Measurements from ENCODE around the gene AQP12B.

DNA sequence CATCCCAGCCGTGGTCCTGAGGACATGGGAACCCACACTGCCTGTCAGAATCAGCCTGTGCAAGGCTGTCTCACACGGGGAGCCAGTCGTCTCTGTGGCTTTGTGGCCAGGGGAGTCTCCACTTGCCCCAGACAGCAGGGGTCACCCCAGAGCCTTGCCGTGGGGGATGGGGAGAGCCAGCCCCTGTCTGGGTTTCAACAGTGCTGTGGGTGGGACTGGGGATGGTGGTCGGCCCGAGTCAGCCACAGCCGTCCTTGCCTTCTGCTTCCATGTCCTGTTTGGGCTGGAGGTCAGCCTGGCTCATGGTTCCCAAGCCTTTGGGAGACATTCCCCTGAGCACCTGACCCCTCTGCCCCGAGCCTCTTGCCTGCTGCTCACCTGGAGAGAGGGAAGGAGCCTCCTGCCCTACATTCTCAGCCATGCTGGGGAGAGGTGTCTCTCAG, 37.8 kb downstream of the AQP12B start:
- TF ChIP-seq, protein P1, sequence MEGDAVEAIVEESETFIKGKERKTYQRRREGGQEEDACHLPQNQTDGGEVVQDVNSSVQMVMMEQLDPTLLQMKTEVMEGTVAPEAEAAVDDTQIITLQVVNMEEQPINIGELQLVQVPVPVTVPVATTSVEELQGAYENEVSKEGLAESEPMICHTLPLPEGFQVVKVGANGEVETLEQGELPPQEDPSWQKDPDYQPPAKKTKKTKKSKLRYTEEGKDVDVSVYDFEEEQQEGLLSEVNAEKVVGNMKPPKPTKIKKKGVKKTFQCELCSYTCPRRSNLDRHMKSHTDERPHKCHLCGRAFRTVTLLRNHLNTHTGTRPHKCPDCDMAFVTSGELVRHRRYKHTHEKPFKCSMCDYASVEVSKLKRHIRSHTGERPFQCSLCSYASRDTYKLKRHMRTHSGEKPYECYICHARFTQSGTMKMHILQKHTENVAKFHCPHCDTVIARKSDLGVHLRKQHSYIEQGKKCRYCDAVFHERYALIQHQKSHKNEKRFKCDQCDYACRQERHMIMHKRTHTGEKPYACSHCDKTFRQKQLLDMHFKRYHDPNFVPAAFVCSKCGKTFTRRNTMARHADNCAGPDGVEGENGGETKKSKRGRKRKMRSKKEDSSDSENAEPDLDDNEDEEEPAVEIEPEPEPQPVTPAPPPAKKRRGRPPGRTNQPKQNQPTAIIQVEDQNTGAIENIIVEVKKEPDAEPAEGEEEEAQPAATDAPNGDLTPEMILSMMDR (IDR thresholded peaks at IDR 0.05) = no peak
- no peak for TF ChIP-seq POLR2A (IDR thresholded peaks at IDR 0.05)

Data from heart left ventricle (tissue), 13 donors.